GM19468 (cell line): ENCODE data around the gene RAB25.
"Not testable (repeated sequence)": the region's sequence is repeated elsewhere in the genome, so short reads cannot be mapped to it uniquely, and the experiment has no call there.

ENCODE experiments used
- ATAC-seq: cut with Tn5 transposase; IDR thresholded peaks from one replicate; pipeline ENCODE4 v1.9.1; 2021; ENCODE audit warnings: mild to moderate bottlenecking, moderate library complexity, moderate number of reproducible peaks; ENCODE audit not compliant: unreplicated experiment; ENCODE audit errors: extremely low read depth

RAB25 gene

DNA sequence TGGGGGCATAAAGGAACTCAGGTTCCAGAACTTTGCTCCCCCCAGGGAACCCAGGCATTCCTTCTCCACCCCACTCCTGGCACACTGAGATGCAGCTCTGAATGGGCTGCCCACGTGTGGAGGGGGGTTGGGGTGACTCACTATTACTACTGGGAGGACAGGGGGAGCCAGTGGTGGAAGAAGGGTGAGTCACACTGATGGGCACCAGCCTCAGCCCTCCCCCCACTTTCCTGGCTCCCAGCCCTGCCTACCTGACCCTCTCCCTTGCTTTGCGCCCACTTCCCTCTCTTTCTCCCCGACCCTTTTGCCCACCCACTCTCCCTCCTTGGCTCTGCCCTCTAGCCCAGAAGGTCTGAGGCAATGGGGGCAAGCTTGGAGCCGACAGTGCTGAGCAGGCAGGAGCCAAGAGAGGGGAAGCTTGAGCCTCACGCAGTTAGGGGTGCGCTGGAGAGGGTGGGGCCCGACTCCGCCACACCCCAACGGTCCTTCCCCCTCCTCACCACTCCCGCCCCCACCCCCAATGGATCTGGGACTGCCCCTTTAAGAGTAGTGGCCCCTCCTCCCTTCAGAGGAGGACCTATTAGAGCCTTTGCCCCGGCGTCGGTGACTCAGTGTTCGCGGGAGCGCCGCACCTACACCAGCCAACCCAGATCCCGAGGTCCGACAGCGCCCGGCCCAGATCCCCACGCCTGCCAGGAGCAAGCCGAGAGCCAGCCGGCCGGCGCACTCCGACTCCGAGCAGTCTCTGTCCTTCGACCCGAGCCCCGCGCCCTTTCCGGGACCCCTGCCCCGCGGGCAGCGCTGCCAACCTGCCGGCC is 53.4 kb downstream of the RAB25 start, which contains the start of gene LMNA:
LMNA (plus strand) TSS at position 611 of the 818 bp plus-strand sequence. CDS start 208 bp downstream, outside the sequence.
- no peak for ATAC-seq

- no peak for ATAC-seq
Measured at GRCh38 chr1:156114919-156115513, 54.1 kb downstream of the RAB25 start.

GRCh38 chr1:156115514-156116374 is 54.8 kb downstream of the RAB25 start:
- no peak for ATAC-seq

GRCh38 chr1:156116731-156117130 is 55.8 kb downstream of the RAB25 start:
- not testable (repeated sequence) for ATAC-seq

DNA sequence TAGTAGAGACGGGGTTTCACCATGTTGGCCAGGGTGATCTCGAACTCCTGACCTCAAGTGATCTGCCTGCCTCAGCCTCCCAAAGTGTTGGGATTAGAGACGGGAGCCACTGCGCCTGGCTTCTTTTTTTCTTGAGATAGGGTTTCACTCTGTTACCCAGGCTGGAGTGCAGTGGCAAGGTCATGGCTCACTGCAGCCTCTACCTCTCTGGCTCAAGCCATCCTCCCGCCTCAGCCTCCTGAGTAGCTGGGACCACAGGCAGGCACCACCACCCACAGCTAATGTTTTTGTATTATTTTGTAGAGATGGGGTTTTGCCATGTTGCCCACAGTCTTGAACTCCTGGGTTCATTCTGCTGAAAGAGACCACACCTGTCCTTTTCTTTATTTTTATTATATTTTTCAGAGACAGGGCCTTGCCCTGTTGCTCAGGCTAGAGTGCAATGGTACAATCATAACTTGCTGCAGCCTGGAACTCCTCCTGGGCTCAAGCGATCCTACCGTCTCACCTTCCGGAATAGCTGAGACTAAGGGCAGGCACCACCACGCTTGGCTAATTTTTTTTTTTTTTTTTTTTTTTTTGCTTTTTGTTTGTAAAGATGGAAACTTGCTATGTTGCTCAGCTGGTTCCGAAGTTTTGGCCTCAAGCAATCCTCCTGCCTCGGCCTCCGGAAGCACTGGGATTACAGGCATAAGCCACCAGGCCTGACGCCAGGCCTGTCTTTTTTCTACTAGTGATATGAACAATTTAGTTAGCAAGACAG is 56.6 kb downstream of the RAB25 start:
- ATAC-seq = no peak

- no peak for ATAC-seq
Measured at GRCh38 chr1:156118177-156118868, 57.4 kb downstream of the RAB25 start.

GRCh38 chr1:156119503-156120209 is 58.7 kb downstream of the RAB25 start:
- ATAC-seq = no peak
